IPS DF 6.9 (cell line): ENCODE measurements around the gene CFAP410.
A peak's percentile ranks its signal among the peaks of the same experiment; 100 is the strongest.

ENCODE experiments used
- DNase-seq: peaks from one replicate; pipeline ENCODE4 v3.0.0-alpha.2; 2013; ENCODE audit warnings: low read depth, low spot score
- H3K27ac ChIP-seq: one replicate; pipeline ENCODE4 v1.5.1; 2013; ENCODE audit warnings: low read length, control low read depth
- H3K27me3 ChIP-seq: 2 replicates; pipeline ENCODE4 v1.6.1; 2013; ENCODE audit warnings: mild to moderate bottlenecking, low read length; ENCODE audit not compliant: control insufficient read depth, insufficient read depth
- H3K36me3 ChIP-seq: 2 replicates; pipeline ENCODE4 v1.6.1; 2013; ENCODE audit warnings: low read length; ENCODE audit not compliant: control insufficient read depth, insufficient read depth
- H3K4me1 ChIP-seq: 2 replicates; pipeline ENCODE4 v1.6.1; 2013; ENCODE audit warnings: low read length; ENCODE audit not compliant: control insufficient read depth, insufficient read depth
- H3K4me3 ChIP-seq: 2 replicates; pipeline ENCODE4 v1.5.1; 2013; ENCODE audit warnings: mild to moderate bottlenecking, low read length
- H3K9me3 ChIP-seq: 2 replicates; pipeline ENCODE4 v1.6.1; 2013; ENCODE audit warnings: low read length, inconsistent platforms; ENCODE audit not compliant: control insufficient read depth, insufficient read depth
- WGBS: extraction: QIAGEN DNeasy Blood & Tissue Kit; methylation state at CpG from one replicate; pipeline ENCODE4 v1.1.7; 2013; ENCODE audit warnings: mixed read lengths, missing lambda C conversion rate; ENCODE audit not compliant: insufficient read length, insufficient coverage; 5-methylcytosine and 5-hydroxymethylcytosine counted together

CFAP410 gene

DNA sequence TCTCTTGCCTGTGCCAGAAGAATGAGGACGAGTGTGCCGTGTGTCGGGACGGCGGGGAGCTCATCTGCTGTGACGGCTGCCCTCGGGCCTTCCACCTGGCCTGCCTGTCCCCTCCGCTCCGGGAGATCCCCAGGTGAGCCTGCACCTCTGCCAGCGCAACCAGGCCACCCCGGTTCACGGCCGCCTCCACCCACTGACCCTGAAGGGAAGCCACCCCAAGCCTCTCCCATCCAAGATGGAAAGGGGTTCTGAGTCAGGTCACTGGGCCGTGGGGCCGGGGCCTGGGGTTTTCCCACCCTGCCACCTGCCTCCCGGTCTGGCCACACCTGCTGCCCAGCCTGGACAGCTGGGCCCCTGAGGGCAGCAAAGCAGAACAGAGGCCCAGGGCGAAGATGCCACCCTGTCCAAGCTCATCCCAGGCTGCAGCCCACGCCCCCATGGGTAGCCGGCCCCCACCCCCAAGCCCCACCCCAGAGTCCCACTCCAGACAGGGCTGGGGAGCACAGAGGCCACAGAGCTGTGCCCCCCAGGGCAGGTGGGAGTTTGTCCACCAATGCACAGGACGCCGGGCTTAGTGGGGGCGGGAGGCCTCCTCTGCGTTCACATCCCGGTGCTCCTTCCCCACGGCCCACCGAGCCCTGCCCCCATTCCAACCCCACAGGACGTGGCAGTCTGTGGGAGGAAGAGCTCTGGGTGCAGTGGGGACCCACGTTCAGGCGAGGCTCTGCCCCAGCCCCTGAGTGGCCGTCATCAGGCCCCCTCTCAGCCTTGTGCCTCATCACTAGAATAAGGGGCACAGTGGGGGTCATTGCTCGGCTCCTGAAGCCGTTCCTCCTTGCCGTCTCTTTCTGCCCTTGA lies 47.9 kb downstream of the CFAP410 start:
- H3K27me3 ChIP-seq, result no peaks in the 10 kb centered on the region
- no peak overlapping the region for H3K4me3 ChIP-seq
- no peaks in the 10 kb centered on the region for H3K9me3 ChIP-seq
- H3K27ac ChIP-seq, result no peak overlapping the region
- no peaks in the 10 kb centered on the region for H3K36me3 ChIP-seq
- DNase-seq, result no peak
- no CpG with 5 or more reads among the region's 33 CpGs for WGBS
- H3K4me1 ChIP-seq, result no peaks in the 10 kb centered on the region; the same call in 1 of the 2 replicates

DNA sequence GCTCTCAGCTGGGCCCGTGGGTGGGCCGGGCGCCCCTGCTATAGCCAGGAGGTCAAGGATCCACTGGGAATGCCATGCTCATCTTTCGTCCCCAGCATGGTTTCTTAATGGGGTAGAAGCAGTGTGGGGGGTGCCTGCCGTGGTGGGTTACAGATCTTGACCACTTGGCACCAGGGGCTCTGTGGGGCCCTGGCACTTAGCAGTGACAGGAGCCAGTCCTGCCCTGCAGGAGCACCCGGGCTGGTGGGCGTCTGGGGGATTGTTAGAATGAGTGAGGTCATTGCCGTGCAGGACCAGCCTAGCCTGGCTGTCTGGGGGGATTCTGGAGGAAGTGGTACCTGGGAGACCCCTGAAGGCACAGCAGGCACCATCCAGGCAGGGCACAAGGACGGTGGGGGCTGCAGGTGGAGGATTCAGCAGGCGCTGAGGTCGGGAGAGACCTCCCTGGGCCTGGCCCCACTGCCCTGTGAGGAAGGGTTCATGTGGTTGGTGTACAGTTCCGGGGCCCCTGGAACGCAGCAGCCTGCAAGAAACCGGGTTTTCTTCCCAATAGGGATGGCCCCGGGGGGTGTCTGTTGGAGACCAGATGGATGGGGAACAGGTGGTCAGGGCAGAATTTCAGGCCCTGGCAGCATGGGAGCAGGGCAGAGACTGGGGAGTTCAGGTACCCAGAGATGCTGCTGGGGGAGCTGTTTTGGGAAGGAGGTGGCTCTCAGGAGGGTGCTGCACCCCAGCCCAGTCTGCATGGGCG lies 48.7 kb downstream of the CFAP410 start:
- H3K27me3 ChIP-seq, result no peaks in the 10 kb centered on the region
- H3K9me3 ChIP-seq, result no peaks in the 10 kb centered on the region
- no peak overlapping the region for H3K27ac ChIP-seq
- no peak overlapping the region for H3K4me3 ChIP-seq
- WGBS, result no CpG with 5 or more reads among the region's 16 CpGs
- DNase-seq, result no peak
- H3K4me1 ChIP-seq, result no peaks in the 10 kb centered on the region; the same call in 1 of the 2 replicates
- H3K36me3 ChIP-seq, result no peaks in the 10 kb centered on the region

DNA sequence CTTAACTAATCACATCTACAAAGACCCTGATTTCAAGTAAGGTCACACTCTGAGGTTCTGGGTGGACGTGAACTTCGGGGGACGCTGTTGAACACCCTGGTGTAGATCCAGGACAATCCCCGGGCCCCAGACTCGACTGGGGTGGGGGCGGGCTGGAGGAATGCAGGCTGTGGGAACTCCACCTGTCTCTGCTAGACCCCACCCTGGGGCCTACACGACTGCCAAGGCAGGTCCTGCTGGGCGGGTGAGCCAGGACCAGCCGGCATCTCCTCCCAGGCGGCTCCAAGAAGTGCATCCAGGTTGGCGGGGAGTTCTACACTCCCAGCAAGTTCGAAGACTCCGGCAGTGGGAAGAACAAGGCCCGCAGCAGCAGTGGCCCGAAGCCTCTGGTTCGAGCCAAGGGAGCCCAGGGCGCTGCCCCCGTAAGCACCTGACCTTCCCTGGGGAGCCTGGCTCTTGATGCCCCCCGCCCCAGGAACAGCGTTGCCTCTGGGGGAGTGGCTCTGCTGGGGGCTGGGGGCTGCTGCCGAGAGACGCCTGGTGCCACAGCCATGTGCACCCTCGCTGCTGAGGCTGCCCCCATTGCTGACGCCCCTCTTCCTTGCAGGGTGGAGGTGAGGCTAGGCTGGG lies 49.7 kb downstream of the CFAP410 start:
- Histone ChIP-seq H3K4me1 (no peaks in the 10 kb centered on the region; the same call in none of the 2 replicates), H3K36me3 (no peaks in the 10 kb centered on the region), H3K27ac (no peak overlapping the region), H3K27me3 (no peaks in the 10 kb centered on the region), H3K9me3 (no peaks in the 10 kb centered on the region), H3K4me3 (no peak overlapping the region)
- DNase-seq, result no peak
- WGBS, result no CpG with 5 or more reads among the region's 24 CpGs

- WGBS, result no CpG with 5 or more reads among the region's 23 CpGs
- Histone ChIP-seq H3K9me3 (no peaks in the 10 kb centered on the region), H3K27ac (no peak overlapping the region), H3K27me3 (no peaks in the 10 kb centered on the region), H3K4me1 (peaks cover 5% of the 10 kb centered on the region), H3K36me3 (no peaks in the 10 kb centered on the region), H3K4me3 (no peak overlapping the region)
- DNase-seq, result no peak
These were observed 50.7 kb downstream of the CFAP410 start for GRCh38 chr21:44288251-44289110.

GRCh38 chr21:44286716-44287632 lies 52.2 kb downstream of the CFAP410 start:
- H3K27me3 ChIP-seq, result no peaks in the 10 kb centered on the region
- no peaks in the 10 kb centered on the region; the same call in 1 of the 2 replicates for H3K36me3 ChIP-seq
- WGBS, result no CpG with 5 or more reads among the region's 31 CpGs
- H3K27ac ChIP-seq, result no peak overlapping the region
- DNase-seq, result no peak
- no peaks in the 10 kb centered on the region for H3K9me3 ChIP-seq
- peaks cover 5% of the 10 kb centered on the region for H3K4me1 ChIP-seq
- no peak overlapping the region for H3K4me3 ChIP-seq

GRCh38 chr21:44286086-44286715 lies 53.0 kb downstream of the CFAP410 start:
- Histone ChIP-seq H3K36me3 (no peaks in the 10 kb centered on the region; the same call in 1 of the 2 replicates), H3K4me3 (peak overlapping the region; percentile 6; the same call in 1 of the 2 replicates), H3K27ac (no peak overlapping the region), H3K9me3 (no peaks in the 10 kb centered on the region), H3K27me3 (no peaks in the 10 kb centered on the region), H3K4me1 (peaks cover 7% of the 10 kb centered on the region)
- WGBS, result no CpG with 5 or more reads among the region's 21 CpGs
- no peak for DNase-seq

GRCh38 chr21:44285138-44285992 lies 53.8 kb downstream of the CFAP410 start, which contains the start of gene AIRE:
TSS of gene AIRE (plus strand) at chr21:44285876. CDS start at chr21:44286007, 131 bp downstream.
- DNase-seq, result no peak
- Histone ChIP-seq H3K36me3 (no peaks in the 10 kb centered on the region; the same call in 1 of the 2 replicates), H3K4me3 (peak within 1 kb of the TSS; percentile 6; the same call in 1 of the 2 replicates), H3K27me3 (no peaks in the 10 kb centered on the region), H3K27ac (no peak within 1 kb of the TSS), H3K4me1 (peaks cover 7% of the 10 kb centered on the region), H3K9me3 (no peaks in the 10 kb centered on the region)
- no CpG with 5 or more reads among the region's 56 CpGs for WGBS

- no peaks in the 10 kb centered on the region for H3K9me3 ChIP-seq
- no peak for DNase-seq
- no CpG with 5 or more reads among the region's 11 CpGs for WGBS
- H3K4me1 ChIP-seq, result peaks cover 7% of the 10 kb centered on the region
- H3K36me3 ChIP-seq, result no peaks in the 10 kb centered on the region; the same call in 1 of the 2 replicates
- H3K4me3 ChIP-seq, result no peak overlapping the region
- H3K27ac ChIP-seq, result no peak overlapping the region
- no peaks in the 10 kb centered on the region for H3K27me3 ChIP-seq
These were observed 55.2 kb downstream of the CFAP410 start for GRCh38 chr21:44283948-44284347.
